Measurements from ENCODE around the gene CTSD. TPM values are rescaled to one million over a fixed set of nuclear protein-coding genes. Genes with fewer than 3 reads are reported as not detected.

Gene CTSD
- polyA plus RNA-seq, 4 donors = 537 to 799 (median 556) TPM

- H3K36me3 ChIP-seq (ENCODE audit: control insufficient read depth in 3 of 3, insufficient read depth in 2 of 3, low read depth in 1 of 3, low read length in 3 of 3) = no peaks in the 10 kb centered on the region
- FAIRE-seq = no peak
- peaks cover 0 to 31% (median under 1%) of the 10 kb centered on the region in 3 donors for H3K27me3 ChIP-seq (ENCODE audit: control insufficient read depth in 3 of 3, insufficient read depth in 3 of 3, low read length in 3 of 3)
- 66 to 74% (median 72%) methylated on average over 4 of the region's 4 CpGs for whole genome bisulfite sequencing, 3 donors
- no peak overlapping the region for H3K27ac ChIP-seq (ENCODE audit: low read depth in 1 of 3, low read length in 2 of 3)
- H3K4me3 ChIP-seq (ENCODE audit: low read depth in 1 of 3, low read length in 3 of 3) = no peak overlapping the region
- H3K9me3 ChIP-seq (ENCODE audit: control insufficient read depth in 2 of 2, insufficient read depth in 1 of 2, low read depth in 1 of 2, low read length in 1 of 2) = peaks cover 0 to 2% of the 10 kb centered on the region in 2 donors
- no peaks in the 10 kb centered on the region for H3K4me1 ChIP-seq (ENCODE audit: control insufficient read depth in 3 of 3, insufficient read depth in 2 of 3, low read depth in 1 of 3, low read length in 2 of 3)
- no peak for DNase-seq
These were observed 21.4 kb downstream of the CTSD start for GRCh38 chr11:1742371-1742770.

DNA sequence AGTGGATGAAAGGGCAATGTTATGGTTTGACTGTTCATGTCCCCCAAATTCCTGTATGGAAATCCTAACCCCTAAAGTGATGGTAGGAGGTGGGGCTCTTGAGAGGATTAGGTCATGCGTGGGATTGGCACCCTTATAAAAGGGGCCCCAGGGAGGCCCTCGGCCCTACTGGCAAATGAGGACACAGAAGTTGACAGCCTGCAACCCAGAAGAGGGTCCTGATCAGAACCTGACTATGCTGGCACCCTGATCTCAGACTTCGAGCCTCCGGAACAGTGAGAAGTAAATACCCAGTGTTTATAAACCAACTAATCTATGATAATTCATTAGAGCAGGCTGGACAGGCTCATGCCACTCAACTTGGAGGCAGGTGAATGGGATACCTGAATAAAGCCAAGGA lies 22.0 kb downstream of the CTSD start:
- Histone ChIP-seq H3K4me3 (ENCODE audit: low read depth in 1 of 3, low read length in 3 of 3) (no peak overlapping the region), H3K4me1 (ENCODE audit: control insufficient read depth in 3 of 3, insufficient read depth in 2 of 3, low read depth in 1 of 3, low read length in 2 of 3) (no peaks in the 10 kb centered on the region), H3K36me3 (ENCODE audit: control insufficient read depth in 3 of 3, insufficient read depth in 2 of 3, low read depth in 1 of 3, low read length in 3 of 3) (no peaks in the 10 kb centered on the region), H3K27ac (ENCODE audit: low read depth in 1 of 3, low read length in 2 of 3) (no peak overlapping the region), H3K9me3 (ENCODE audit: control insufficient read depth in 2 of 2, insufficient read depth in 1 of 2, low read depth in 1 of 2, low read length in 1 of 2) (peaks cover under 1 to 5% of the 10 kb centered on the region in 2 donors), H3K27me3 (ENCODE audit: control insufficient read depth in 3 of 3, insufficient read depth in 3 of 3, low read length in 3 of 3) (peaks cover 0 to 26% (median 3%) of the 10 kb centered on the region in 3 donors)
- 58 to 84% (median 63%) methylated on average over 4 of the region's 4 CpGs for WGBS, 3 donors
- DNase-seq (no peak), FAIRE-seq (no peak)

GRCh38 chr11:1740786-1741530 lies 22.8 kb downstream of the CTSD start:
- 81 to 89% (median 84%) methylated on average over 8 of the region's 8 CpGs for WGBS, 3 donors
- FAIRE-seq (no peak), DNase-seq (no peak)
- peaks cover 1 to 11% of the 10 kb centered on the region in 2 donors for H3K9me3 ChIP-seq (ENCODE audit: control insufficient read depth in 2 of 2, insufficient read depth in 1 of 2, low read depth in 1 of 2, low read length in 1 of 2)
- H3K4me3 ChIP-seq (ENCODE audit: low read depth in 1 of 3, low read length in 3 of 3) = no peak overlapping the region
- H3K36me3 ChIP-seq (ENCODE audit: control insufficient read depth in 3 of 3, insufficient read depth in 2 of 3, low read depth in 1 of 3, low read length in 3 of 3) = no peaks in the 10 kb centered on the region
- no peak overlapping the region for H3K27ac ChIP-seq (ENCODE audit: low read depth in 1 of 3, low read length in 2 of 3)
- H3K27me3 ChIP-seq (ENCODE audit: control insufficient read depth in 3 of 3, insufficient read depth in 3 of 3, low read length in 3 of 3) = peaks cover 0 to 25% (median 5%) of the 10 kb centered on the region in 3 donors
- no peaks in the 10 kb centered on the region for H3K4me1 ChIP-seq (ENCODE audit: control insufficient read depth in 3 of 3, insufficient read depth in 2 of 3, low read depth in 1 of 3, low read length in 2 of 3)

- H3K9me3 ChIP-seq (ENCODE audit: control insufficient read depth in 2 of 2, insufficient read depth in 1 of 2, low read depth in 1 of 2, low read length in 1 of 2) = peaks cover 1 to 11% of the 10 kb centered on the region in 2 donors
- FAIRE-seq = no peak
- WGBS, 3 donors = 63 to 74% (median 71%) methylated on average over 8 of the region's 8 CpGs
- no peak overlapping the region for H3K4me3 ChIP-seq (ENCODE audit: low read depth in 1 of 3, low read length in 3 of 3)
- H3K4me1 ChIP-seq (ENCODE audit: control insufficient read depth in 3 of 3, insufficient read depth in 2 of 3, low read depth in 1 of 3, low read length in 2 of 3) = no peaks in the 10 kb centered on the region
- H3K27me3 ChIP-seq (ENCODE audit: control insufficient read depth in 3 of 3, insufficient read depth in 3 of 3, low read length in 3 of 3) = peaks cover 0 to 21% (median 5%) of the 10 kb centered on the region in 3 donors
- no peak for DNase-seq
- no peak overlapping the region for H3K27ac ChIP-seq (ENCODE audit: low read depth in 1 of 3, low read length in 2 of 3)
- H3K36me3 ChIP-seq (ENCODE audit: control insufficient read depth in 3 of 3, insufficient read depth in 2 of 3, low read depth in 1 of 3, low read length in 3 of 3) = no peaks in the 10 kb centered on the region
These were observed 24.2 kb downstream of the CTSD start for GRCh38 chr11:1739576-1739975.

DNA sequence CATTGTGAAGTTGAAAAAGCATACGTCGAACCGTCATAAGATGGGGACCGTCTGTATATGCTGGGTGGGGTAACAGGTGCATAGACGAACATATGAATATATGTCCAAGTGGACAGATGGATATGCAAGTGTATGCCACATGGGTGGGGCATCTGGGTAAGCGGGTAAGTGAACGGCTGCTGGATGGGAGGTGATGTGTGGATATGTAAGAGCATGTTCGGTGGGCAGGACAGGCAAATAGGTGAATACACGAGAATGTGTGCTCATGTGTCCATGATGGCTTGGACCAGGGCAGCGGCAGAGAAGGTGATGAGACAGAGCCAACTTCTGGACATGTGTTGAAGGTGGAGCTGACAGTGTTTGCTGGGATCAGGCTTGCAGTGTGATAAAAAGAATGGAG lies 25.3 kb downstream of the CTSD start:
- FAIRE-seq = no peak
- WGBS, 3 donors = 91 to 93% (median 92%) methylated on average over 10 of the region's 10 CpGs
- H3K27ac ChIP-seq (ENCODE audit: low read depth in 1 of 3, low read length in 2 of 3) = no peak overlapping the region

DNA sequence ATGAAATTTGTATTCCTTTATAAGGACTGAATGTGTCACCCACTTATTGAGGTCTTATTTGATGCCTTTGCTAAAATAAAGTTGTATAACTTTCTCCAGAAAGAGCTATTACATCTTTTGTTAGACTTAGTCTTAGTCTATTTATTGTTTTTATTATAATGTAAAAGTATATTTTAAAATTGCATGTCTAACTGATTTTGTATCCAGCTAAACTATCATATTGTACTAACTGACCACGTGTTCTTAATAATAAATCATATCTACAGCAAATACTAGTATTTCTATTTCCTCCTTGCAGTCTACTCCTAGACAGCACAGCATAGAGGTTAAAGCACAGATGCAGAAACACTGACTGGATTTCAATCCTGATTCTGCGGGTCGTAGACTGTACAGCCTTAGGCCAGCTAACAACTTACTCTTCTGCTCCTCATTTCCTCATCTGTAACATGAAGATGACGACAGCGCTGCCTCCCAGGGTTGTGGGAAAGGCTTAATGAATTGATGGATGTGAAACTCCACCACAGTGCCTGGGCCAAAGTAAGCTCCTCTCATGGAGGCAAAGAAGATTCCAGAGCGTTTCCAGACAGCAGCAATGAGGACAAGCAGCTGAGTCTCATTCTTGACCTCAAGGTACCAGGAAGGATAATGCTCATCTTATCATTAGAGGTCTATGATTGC lies 26.5 kb downstream of the CTSD start:
- H3K27me3 ChIP-seq (ENCODE audit: control insufficient read depth in 3 of 3, insufficient read depth in 3 of 3, low read length in 3 of 3) = peaks cover 0 to 36% (median 5%) of the 10 kb centered on the region in 3 donors
- WGBS, 3 donors = 82 to 87% (median 84%) methylated on average over 6 of the region's 6 CpGs

More for the DNA sequence above, 25.3 kb downstream of the CTSD start:
- Histone ChIP-seq H3K4me1 (ENCODE audit: control insufficient read depth in 3 of 3, insufficient read depth in 2 of 3, low read depth in 1 of 3, low read length in 2 of 3) (no peaks in the 10 kb centered on the region), H3K27me3 (ENCODE audit: control insufficient read depth in 3 of 3, insufficient read depth in 3 of 3, low read length in 3 of 3) (peaks cover 0 to 26% (median 5%) of the 10 kb centered on the region in 3 donors), H3K9me3 (ENCODE audit: control insufficient read depth in 2 of 2, insufficient read depth in 1 of 2, low read depth in 1 of 2, low read length in 1 of 2) (peaks cover 1 to 11% of the 10 kb centered on the region in 2 donors), H3K36me3 (ENCODE audit: control insufficient read depth in 3 of 3, insufficient read depth in 2 of 3, low read depth in 1 of 3, low read length in 3 of 3) (no peaks in the 10 kb centered on the region), H3K4me3 (ENCODE audit: low read depth in 1 of 3, low read length in 3 of 3) (no peak overlapping the region)
- DNase-seq = no peak

GRCh38 chr11:1736447-1736992 lies 27.2 kb downstream of the CTSD start:
- WGBS, 3 donors = 59 to 66% (median 64%) methylated on average over 3 of the region's 3 CpGs
- no peak for DNase-seq
- no peak for FAIRE-seq

More for the DNA sequence above, 26.5 kb downstream of the CTSD start:
- DNase-seq (no peak), FAIRE-seq (no peak)
- Histone ChIP-seq H3K4me3 (ENCODE audit: low read depth in 1 of 3, low read length in 3 of 3) (no peak overlapping the region), H3K4me1 (ENCODE audit: control insufficient read depth in 3 of 3, insufficient read depth in 2 of 3, low read depth in 1 of 3, low read length in 2 of 3) (no peaks in the 10 kb centered on the region), H3K27ac (ENCODE audit: low read depth in 1 of 3, low read length in 2 of 3) (no peak overlapping the region), H3K36me3 (ENCODE audit: control insufficient read depth in 3 of 3, insufficient read depth in 2 of 3, low read depth in 1 of 3, low read length in 3 of 3) (no peaks in the 10 kb centered on the region), H3K9me3 (ENCODE audit: control insufficient read depth in 2 of 2, insufficient read depth in 1 of 2, low read depth in 1 of 2, low read length in 1 of 2) (peaks cover 1 to 11% of the 10 kb centered on the region in 2 donors)

GRCh38 chr11:1735271-1735670 lies 28.5 kb downstream of the CTSD start:
- H3K27ac ChIP-seq (ENCODE audit: low read depth in 1 of 3, low read length in 2 of 3) = no peak overlapping the region
- peaks cover 1 to 11% of the 10 kb centered on the region in 2 donors for H3K9me3 ChIP-seq (ENCODE audit: control insufficient read depth in 2 of 2, insufficient read depth in 1 of 2, low read depth in 1 of 2, low read length in 1 of 2)
- DNase-seq = no peak
- no peaks in the 10 kb centered on the region for H3K4me1 ChIP-seq (ENCODE audit: control insufficient read depth in 3 of 3, insufficient read depth in 2 of 3, low read depth in 1 of 3, low read length in 2 of 3)
- no peaks in the 10 kb centered on the region for H3K36me3 ChIP-seq (ENCODE audit: control insufficient read depth in 3 of 3, insufficient read depth in 2 of 3, low read depth in 1 of 3, low read length in 3 of 3)
- H3K27me3 ChIP-seq (ENCODE audit: control insufficient read depth in 3 of 3, insufficient read depth in 3 of 3, low read length in 3 of 3) = peaks cover 0 to 31% (median 5%) of the 10 kb centered on the region in 3 donors
- WGBS, 3 donors = 78 to 84% (median 81%) methylated on average over 15 to 16 of the region's 16 CpGs
- no peak overlapping the region for H3K4me3 ChIP-seq (ENCODE audit: low read depth in 1 of 3, low read length in 3 of 3)
- no peak for FAIRE-seq

More at GRCh38 chr11:1736447-1736992, 27.2 kb downstream of the CTSD start:
- Histone ChIP-seq H3K27me3 (ENCODE audit: control insufficient read depth in 3 of 3, insufficient read depth in 3 of 3, low read length in 3 of 3) (peaks cover 0 to 35% (median 5%) of the 10 kb centered on the region in 3 donors), H3K9me3 (ENCODE audit: control insufficient read depth in 2 of 2, insufficient read depth in 1 of 2, low read depth in 1 of 2, low read length in 1 of 2) (peaks cover 1 to 11% of the 10 kb centered on the region in 2 donors), H3K27ac (ENCODE audit: low read depth in 1 of 3, low read length in 2 of 3) (no peak overlapping the region), H3K4me1 (ENCODE audit: control insufficient read depth in 3 of 3, insufficient read depth in 2 of 3, low read depth in 1 of 3, low read length in 2 of 3) (no peaks in the 10 kb centered on the region), H3K36me3 (ENCODE audit: control insufficient read depth in 3 of 3, insufficient read depth in 2 of 3, low read depth in 1 of 3, low read length in 3 of 3) (no peaks in the 10 kb centered on the region), H3K4me3 (ENCODE audit: low read depth in 1 of 3, low read length in 3 of 3) (no peak overlapping the region)
